HFF-Myc (cell line): Measurements from ENCODE around the gene ELAPOR1.
"Not testable (repeated sequence)": the region's sequence is repeated elsewhere in the genome, so short reads cannot be mapped to it uniquely, and the experiment has no call there.

Experiments used
- DNase-seq: peaks from one replicate; pipeline ENCODE4 v3.0.0-alpha.2; 2011; ENCODE audit warnings: low read depth; ENCODE audit errors: extremely low read depth
- H3K4me3 ChIP-seq: replicated peaks from 2 replicates; pipeline ENCODE4 v1.5.1; 2011; ENCODE audit warnings: low read depth, mild to moderate bottlenecking, control low read depth, low read length
- CTCF ChIP-seq: IDR thresholded peaks from 2 replicates; pipeline ENCODE4 v1.5.1; 2012; ENCODE audit warnings: mild to moderate bottlenecking, low read depth, low read length, control low read depth; ENCODE audit errors: missing control alignments

Gene ELAPOR1

DNA sequence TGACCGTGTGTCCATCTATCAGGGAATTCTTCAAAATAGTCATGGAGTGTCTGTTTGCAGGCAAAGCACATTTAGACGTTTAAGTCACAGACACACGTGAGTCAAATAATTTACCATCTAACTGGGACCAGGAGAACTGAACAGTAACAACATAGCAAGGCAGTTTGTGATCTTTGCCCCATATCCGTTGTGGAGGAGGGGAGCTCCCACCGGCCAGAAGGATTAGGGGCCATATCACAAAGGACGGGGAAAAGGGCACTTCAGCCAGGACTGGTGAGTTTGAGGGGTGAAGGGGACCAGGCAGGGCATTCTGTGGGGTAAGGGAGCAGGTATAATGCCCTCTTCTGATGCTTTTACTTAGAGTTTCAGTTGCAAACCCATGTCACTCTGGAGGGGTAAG, 22.9 kb downstream of the ELAPOR1 start:
- TF ChIP-seq CTCF = no peak
- no peak overlapping the region for H3K4me3 ChIP-seq
- DNase-seq = no peak

- DNase-seq = no peak
- TF ChIP-seq CTCF = no peak
- H3K4me3 ChIP-seq = no peak overlapping the region
Observed at GRCh38 chr1:109137958-109138357, 24.0 kb downstream of the ELAPOR1 start.

- no peak for TF ChIP-seq CTCF
- no peak for DNase-seq
- H3K4me3 ChIP-seq = no peak overlapping the region
Observed at GRCh38 chr1:109138358-109138757, 24.4 kb downstream of the ELAPOR1 start.

DNA sequence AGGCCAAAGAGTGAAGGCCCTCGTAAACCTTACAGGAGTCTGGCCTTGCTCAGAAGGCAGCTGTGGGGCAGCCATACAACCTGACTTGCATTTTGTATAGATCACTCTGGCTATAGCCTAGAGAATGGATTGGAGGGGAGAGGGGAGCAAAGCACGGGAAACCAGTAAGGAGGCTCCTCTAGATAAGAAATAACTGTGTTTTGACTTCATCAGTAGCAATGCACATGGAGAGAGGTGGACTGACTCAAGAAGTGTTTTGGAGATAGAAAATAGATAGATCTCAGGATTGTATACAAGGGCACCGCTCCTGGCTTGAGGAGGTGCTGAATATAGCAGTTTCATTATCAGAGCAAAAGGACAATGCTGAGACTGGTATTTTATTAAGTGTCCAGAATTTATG, 26.5 kb downstream of the ELAPOR1 start:
- no peak overlapping the region for H3K4me3 ChIP-seq
- TF ChIP-seq CTCF = no peak
- no peak for DNase-seq

- H3K4me3 ChIP-seq = no peak overlapping the region
- no peak for DNase-seq
- no peak for TF ChIP-seq CTCF
Observed at GRCh38 chr1:109142260-109142659, 28.3 kb downstream of the ELAPOR1 start.

DNA sequence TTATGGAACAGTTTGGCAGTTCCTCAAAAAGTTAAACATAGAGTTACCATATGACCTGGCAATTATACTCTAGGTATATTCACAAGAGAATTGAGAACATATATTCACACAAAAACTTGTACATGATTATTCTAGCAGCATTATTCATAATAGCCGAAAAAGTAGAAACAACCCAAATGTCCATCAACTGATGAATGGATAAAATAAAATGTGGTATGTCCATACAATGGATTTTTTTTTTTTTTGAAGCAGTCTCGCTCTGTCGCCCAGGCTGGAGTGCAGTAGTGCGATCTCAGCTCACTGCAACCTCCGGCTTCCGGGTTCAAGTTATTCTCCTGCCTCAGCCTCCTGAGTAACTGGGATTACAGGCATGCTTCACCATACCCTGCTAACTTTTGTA, 28.8 kb downstream of the ELAPOR1 start:
- not testable (repeated sequence) for DNase-seq, H3K4me3 ChIP-seq

DNA sequence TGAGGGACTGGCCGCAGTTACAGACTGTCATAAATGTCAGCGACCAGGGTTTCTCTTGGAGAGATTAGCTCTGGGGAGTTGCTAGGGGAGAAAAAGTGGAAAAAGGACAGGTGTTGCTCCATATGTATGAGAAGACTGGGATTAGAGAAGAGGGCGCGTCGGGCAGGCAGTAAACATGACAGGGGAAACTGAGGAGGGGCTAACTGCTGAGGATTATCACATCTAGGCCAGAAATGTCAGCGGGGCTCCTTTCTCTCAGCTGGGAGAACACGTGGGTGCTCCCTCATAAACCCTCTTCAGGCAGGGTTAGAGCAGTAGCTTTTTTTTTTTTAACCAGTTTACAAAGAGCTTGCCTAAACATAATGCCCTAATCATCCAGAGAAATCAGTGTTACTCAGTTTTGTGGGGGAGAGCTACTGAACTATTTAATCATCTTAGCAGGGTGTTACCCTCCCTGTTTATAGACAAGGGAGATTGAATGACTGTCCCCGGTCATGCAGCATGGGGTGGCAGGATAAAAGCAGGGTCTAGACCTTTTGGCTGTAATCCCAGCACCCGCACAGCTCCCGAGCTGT, 35.2 kb downstream of the ELAPOR1 start:
- H3K4me3 ChIP-seq = no peak overlapping the region
- no peak for DNase-seq
- TF ChIP-seq CTCF = no peak
